GM19397 (cell line): ENCODE data around the gene CNNM4.

ENCODE experiments used
- ATAC-seq: cut with Tn5 transposase; IDR thresholded peaks from one replicate; pipeline ENCODE4 v1.9.1; 2021; ENCODE audit warnings: mild to moderate bottlenecking, moderate library complexity; ENCODE audit not compliant: unreplicated experiment

The CNNM4 gene

DNA sequence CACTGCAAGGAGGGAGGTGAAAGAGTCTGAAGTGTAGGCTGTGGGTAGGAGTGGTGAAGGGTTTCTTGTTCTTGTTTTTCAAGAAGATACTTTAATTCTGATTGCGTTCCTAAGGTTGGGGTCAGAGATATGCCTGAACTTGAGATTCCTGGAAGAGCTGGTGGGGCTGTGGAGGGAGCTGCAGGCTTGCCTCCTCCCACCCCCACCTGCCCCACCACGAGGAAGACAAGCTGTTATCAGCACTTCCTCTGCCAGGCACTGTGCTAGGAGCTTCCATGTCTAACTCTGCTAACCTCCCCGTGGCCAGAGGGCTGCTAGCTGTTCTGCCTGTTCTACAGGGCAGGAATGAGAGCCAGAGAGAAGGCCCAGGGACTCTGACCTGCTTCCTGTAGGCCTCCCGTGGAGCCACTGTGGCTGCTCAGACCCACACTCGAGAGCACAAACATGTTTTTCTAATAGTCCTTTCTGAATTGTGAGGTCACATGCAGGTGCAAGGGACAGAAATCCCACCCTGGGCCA is 69.4 kb downstream of the CNNM4 start:
- ATAC-seq, result no peak

DNA sequence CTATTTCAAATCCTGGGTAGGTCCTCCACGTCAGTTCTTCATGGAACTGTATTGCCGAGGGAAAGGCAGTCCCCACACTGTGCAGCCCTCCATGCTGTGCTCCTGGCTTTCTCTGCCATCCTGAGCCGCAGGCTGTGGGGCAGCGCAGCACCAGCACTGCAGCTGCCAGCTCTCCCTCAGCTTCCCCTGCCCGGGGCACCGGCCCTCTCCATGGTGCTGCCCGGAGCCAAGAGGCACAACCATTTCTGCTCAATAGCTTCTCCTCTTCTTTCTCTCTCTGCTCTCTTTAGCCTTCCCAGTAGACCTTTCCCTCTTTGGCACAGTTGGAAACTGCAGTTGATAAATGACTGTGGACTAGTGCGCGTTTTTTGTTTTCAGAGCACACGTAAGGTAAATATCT is 71.0 kb downstream of the CNNM4 start:
- ATAC-seq, result no peak

DNA sequence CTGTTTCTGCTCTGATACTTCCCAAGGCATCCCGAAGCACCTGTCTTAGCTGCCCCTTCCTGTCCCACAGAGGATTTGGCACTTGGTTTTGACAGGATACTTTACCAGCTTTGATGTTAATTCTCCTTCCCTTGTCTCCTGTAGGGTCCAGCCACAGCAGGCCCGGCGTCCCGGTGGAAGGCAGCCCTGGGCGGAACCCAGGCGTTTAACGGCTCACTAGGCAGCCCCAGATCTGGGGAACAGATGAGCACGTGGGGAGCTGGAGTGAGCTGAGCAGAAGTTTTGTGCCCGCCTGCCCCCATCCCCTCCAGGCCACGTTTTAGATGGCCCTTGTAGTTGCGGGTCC is 71.7 kb downstream of the CNNM4 start:
- ATAC-seq, result no peak

DNA sequence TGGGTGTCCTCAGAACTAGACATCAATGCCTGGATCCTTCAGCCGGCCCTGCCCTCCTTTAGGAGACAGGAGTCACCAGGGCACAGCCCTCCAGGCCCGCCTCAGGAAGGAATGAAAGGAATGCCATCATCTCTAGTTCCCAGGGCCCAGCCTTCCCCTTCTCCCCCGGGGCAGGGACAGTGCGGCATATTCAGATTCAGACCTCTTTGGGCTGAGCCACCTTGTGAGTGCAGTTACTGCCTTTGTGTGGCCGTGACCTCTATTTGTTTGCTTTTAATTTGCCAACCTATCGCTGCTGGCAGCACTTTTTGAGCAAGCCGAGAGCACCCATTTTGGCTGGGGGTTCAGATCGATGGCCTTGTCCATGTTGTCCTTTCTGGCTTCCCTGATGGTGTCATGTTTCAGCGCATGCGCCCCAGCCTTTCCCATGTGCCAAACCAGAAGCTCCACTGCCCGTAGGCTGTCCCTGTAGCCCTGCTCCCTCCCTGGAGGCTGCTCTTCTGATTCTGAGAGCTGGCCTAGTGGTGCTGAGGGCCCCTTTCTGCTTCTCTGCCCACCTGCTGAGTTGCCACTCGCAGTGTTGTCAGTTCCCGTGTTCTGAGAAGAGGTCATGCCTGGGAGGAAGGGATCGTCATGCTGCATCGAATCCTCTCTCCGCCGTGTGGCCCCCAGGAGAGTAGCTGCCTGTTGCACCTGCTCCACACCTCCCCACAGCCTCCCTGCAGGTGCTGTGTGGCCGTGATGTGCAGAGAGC is 72.2 kb downstream of the CNNM4 start:
- no peak for ATAC-seq

DNA sequence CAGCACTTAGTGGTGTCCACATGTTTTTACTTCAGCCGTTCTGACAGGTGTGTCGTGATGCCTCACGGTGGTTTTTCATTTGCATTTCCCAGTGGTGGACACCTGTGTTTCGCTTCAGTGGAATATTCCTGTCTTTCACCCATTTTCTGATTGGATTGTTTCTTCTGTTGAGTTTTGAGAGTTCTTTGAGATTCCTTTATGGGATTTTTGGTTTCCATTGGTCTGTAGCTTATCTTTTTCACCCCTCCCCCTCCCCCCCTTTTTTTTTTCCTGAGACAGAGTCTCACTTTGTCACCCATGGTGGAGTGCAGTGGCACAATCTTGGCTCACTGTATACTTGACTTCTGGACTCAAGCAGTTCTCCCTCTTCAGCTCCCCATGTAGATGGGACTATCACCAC is 75.1 kb downstream of the CNNM4 start:
- ATAC-seq, result no peak

DNA sequence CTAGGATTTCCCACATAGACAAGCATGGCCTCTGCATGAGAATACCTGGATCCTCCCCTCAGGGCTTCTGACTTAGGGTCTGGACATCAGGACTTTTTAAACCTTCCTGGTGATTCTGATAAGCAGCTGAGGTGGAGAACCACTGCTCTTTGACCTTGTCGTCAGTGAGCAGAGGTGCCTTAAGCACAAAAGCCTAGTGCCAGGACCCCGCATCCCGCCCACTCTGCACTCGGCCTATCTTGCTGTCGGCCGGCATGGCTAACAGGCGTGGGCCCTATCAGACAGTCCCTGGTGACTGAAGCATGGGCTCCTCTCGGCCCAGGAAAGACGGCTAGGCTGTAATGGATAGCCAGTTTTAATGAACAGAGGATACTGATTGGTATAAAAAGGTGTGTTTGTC is 76.9 kb downstream of the CNNM4 start:
- ATAC-seq, result no peak

DNA sequence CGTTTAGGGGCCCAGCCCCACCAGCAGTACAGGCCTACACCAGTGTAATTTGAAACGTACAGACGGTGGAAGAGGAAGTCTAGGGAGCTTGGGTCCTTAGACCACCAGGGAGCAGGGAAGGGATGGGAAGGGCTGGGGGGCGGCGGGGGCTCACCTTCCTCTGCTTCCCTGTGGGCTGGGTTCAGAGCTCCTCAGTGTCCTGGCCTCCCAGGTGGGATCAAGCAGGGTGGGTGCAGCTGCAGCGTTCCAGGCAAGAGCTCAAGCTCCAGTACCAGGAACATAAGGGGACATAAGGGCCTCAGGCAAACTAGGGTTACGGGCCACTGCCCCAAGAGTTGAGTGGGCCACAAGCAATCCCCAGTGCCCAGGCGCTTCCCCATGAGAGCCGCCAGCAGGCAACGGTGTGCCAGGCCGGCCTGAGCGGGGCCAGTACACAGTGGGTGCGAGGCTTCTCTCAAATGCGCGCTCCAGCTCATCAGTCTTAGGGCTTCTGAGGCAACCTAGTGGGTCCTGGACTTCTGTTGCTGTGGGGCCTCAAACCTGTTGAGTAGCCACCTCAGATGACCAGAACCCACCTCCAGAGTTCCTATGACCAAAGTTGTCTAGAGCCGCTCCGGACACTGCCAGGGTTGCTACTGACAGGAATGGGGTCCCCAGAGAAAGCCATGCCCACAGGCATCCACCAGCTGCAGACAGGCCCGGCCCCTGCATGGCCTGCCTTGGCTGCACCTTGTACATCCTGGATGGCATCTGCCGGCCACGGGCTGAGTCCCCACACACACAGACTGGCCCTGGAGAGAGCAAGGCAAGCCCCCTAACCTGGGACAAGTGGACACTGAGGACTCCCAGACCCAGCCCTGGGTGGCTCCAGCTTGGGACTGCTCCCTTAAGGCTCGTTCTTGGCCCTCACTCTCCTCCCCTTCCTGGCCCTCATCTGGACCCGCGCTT is 77.9 kb downstream of the CNNM4 start:
- peak; percentile 9 for ATAC-seq

DNA sequence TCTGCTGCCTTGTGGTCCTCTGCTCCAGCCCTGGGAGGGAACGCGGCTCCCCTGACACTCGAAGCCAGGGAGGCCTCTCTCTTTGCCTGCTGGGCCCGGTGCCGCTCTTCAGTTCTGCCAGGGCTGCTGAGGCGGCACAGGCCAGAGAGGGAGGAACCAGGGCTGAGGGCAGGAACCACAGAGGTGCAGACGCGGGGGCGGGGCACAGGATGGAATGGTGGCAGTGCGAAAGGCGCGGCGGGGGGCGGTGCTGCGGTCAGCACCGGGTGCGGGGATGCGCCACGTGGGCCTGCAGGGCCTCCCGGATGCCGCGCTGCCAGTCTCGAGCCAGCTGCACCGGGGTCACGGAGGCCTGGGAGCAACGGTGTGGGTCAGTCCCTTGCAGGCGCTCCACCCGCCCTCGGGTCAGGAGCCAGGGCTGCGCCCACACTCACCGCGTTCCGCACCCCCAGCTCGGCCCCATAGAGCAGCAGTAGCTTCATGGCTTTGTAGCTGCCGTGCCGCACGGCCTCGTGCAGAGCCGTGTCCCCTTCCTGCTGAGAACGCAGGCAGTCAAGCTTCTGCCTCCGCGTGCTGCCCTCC is 78.7 kb downstream of the CNNM4 start:
- ATAC-seq, result peak; percentile 70

DNA sequence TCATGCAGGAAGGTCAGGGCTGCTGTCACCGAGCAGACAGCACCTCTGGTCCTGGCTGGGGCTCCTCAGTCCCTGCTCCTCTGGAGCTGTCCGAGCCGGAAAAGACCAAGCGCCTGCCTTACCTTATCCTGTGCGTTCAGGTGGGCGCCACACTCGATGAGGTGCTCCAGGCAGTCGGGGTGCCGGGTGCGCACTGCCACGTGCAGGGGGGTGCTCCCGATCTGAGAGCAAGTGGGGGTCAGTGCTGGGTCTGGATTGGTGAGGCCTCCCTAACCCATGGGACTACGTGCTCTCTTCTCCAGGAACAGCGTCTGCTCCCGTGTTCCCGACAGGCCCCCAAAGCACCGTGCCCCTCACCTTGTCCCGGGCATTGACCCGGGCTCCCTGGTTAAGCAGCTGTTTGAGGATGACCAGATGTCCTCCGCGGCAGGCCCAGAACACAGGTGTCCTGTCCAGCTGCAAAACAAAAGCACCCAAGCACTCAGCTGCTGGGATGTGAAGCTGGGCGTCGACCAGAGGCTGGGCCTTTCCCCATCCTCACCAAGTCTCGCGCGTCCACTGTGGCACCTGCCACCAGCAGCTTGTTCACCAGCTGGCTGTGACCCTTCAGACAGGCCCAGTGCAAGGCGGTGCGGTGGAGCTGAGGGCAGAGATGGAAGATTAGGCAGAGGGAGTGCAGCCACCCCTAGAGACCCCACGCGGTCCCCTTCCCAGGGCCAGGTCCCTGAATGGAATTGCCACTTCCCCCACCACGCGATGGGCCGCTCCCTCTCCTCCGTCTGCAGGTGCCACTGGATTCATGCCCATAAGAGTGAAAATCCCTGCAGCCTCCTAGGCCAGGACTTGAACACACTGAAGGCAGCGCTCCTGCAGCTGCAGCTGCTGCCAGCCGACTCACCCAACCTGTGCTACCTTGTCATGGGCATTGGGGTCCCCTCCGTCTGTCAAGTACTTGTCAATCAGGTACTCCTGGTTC is 79.5 kb downstream of the CNNM4 start:
- no peak for ATAC-seq

DNA sequence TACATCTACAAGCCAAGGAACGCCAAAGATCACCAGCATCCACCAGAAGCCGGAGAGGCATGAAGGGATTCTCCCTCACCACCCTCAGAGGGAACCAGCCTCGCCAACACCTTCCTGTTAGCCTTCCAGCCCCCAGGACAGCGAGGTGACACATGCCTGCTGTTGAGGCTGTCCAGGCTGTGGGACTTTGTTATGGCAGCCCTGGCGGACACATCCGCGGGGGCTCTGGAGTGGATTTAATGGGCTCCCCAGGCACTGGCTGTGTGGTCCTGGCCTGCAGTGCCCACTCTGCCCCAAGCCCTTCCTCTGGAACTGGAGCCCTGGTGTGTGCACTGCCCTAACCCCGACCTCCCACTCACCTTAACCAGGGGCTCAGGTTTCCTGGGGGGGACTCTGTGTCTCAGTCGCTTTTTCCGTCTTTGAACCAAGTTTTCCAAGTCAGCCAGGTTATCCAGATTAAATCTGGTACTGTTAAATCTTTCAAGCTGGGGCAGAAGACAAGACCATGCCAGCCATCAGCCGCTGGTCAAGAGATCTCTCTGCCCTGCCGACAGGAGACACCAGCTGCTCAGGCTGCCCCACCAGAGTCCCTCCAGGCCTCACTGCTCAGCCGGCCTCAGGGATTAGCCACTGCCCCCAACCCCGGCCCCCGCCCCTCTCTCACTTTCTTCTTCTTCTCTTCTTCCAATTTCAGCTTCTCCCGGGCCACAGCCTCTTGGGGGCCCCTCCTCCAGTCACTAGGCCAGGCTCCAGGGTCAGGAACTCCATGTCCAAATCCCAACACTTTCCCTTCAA is 81.2 kb downstream of the CNNM4 start:
- ATAC-seq, result no peak

DNA sequence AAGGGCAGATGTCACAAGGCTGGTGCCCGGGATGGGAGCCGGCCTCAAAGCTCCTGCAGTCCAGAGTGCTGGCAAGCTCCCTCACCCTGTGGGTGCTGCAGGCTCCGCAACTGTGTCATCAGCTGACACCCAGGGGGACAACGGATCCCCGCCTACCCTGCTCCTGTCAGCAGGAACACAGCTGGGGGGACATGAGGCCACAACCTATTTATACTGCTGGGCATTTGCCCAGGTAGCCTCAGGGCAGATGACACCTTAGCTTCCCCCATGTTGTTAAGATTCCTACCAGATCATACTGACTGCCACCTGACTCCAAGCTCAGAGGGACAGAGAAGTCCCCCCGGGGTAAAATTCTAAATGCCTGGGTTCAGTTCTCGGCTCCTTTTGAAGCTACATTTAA is 81.9 kb downstream of the CNNM4 start:
- ATAC-seq, result no peak

DNA sequence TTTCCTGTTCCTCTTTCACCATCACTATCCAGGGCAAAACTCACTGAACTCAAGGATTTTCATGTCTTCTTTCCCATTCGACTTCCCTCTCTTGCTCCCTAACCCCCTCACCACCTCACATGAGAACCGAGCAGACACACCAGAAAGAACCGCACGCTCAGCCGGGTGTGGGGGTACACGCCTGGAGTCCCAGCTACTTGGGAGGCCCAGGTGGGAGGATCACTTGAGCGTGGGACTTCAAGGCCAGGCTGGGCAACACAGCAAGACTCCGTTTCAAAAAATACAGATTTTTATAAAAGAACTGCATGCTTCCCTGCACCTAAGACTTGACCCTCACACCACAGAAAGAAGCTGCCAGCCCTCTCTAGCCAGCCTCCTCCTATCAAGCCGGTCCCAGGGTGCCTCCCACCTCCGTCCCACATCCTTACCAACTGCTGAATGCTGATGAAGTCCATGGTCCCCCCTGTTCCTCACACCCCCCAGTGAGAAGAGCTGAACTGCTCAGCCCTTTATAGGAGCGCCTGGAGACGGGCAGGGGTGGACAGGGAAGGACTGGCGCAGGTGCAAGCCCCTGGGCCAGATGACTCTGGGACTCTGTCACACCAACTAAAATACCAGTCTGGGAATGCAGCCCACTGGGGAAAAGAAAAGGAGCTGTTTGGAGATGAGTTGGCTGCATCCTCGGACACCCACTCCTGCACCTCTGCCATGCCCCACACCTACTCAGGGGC is 83.0 kb downstream of the CNNM4 start, which contains the start of gene ANKRD23:
Gene ANKRD23, minus strand, starts transcription at position 484 of the 731 bp plus-strand sequence. Its CDS starts 29 bp downstream, at position 455.
- no peak for ATAC-seq

DNA sequence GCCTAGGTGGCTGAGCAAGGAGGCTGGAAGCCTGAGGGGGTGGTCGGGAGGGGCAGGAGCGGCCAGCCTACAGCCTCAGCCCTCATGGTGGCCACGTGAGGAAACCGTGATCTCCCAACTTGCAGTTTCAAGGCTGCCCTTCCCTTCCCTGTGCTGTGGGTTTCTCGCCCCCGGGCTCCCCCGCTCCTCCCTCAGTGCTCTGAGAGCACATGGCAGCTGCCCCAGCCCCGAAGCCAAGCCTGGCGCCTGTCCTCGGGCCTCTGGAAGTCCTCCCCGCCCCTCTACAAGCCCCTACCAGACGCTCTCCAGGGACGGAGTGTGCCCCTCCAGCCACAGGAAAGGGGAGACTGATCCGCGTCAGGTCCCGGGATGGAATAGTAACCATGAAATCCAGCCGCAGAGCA is 83.7 kb downstream of the CNNM4 start:
- no peak for ATAC-seq

DNA sequence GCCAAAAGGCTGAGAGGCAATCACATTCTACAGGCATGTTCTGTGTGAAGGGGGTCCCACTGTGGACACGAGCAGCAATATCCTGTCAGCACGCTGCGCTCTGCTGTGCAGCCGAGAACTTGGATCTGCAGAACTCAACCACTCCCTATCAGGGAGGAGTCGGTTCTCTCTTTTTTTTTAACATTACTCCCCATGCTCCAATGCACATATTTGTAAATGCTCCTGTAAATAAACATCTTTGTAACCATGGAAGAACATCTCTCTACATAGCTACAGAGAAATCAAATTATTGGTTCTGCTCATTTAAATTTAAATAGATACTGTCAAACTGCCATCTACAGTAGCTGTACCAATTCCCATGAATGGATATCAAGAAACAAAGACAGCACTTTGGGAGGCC is 86.1 kb downstream of the CNNM4 start:
- ATAC-seq, result no peak

DNA sequence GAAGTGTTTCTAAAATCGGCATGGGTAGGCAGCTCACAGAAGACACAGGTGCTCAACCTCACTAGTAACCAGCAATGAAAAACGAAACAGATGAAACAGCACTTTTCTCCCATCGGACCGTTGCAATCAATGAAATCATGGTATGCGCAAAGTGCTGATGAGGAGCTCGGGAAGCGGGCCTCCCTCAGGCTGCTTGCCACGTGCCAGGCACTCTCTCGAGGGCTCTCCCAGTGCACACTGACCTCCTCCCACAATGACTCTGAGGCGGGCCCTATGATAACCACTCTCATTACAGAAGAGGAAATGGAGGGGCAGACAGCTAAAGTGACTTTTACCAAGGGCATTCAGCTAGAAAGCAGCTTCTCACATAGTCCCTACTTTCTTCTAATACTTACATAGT is 86.9 kb downstream of the CNNM4 start:
- ATAC-seq, result no peak

DNA sequence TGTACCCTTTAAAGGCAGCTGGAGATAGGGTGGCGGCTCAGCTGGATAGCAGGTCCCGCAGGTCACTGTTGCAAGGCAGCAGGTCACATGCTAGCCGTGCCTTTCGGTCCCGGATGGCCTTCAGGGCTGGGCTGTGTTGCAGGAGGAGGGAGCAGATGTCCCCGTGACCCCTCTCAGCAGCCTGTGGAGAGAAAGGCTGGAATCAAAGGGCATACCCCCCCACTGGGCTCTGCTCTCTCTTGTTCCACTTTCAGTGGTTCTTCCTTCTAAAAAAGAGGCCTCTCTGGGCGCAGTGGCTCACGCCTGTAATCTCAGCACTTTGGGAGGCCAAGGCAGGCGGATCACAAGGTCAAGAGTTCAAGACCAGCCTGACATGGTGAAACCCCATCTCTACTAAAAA is 87.6 kb downstream of the CNNM4 start:
- no peak for ATAC-seq

DNA sequence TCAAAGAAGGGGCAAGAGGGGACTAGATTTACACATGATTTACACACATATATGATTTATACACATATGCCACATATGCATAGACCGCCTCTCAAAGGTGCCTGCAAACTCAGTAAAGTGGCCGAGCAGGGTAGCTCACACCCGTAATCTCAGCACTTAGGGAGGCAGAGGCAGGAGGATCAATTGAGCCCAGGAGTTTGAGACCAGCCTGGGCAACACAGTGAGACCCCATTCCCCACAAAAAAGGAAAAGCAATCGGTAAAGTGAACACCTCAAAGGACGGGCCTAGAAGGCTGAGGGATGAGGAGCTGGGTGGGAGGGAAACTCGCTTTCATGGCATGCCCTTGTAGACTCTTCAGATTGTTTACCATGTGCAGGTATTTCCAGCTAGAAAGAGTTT is 92.0 kb downstream of the CNNM4 start:
- no peak for ATAC-seq

DNA sequence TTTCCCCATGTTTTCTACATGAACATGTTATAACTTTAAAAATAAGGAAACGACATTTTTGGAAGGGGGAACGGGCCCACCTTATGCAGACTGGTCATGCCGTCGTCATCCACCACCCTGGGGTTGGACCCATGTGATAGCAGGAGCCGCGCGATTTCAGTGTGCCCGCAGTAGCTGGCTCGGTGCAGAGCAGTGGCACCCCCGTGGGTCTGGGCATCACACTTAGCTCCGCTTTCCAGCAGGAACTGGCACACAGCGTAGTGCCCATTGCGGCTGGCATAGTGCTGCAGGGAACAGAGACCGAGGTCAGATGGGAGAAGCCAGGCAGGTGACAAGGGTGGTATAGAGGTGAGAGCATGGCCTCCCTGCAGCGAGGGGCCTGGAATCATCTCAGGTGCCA is 92.6 kb downstream of the CNNM4 start:
- no peak for ATAC-seq
